ENCODE data around the gene RTN4R. TPM values are rescaled to one million over a fixed set of nuclear protein-coding genes. Genes with fewer than 3 reads are reported as not detected.

Gene RTN4R
- total and polyA plus RNA-seq, 2 of the 8 experiments (the other 6 are each of a cell fraction or from before 2014, with no cell fraction given) = 21.8 to 41.3 TPM

GRCh38 chr22:20298803-20299745, 31.0 kb upstream of the RTN4R start (continued):
- TF ChIP-seq HDAC6 (IDR thresholded peaks at IDR 0.05; ENCODE audit: low read depth, low read length) = no peak
- TF ChIP-seq MAFK (IDR thresholded peaks at IDR 0.05; ENCODE audit: low read depth, low read length) = no peak
- no peak for TF ChIP-seq NRF1 (IDR thresholded peaks at IDR 0.05; ENCODE audit: low read depth, low read length)

Data from H1 (cell line).